Mesendoderm (in vitro differentiated cells): ENCODE measurements around the gene HMOX2.

Experiments
- DNase-seq: peaks from one replicate; pipeline ENCODE4 v3.0.0; 2013
- H2AK5ac ChIP-seq: 2 replicates; pipeline ENCODE4 v1.6.1; 2013; ENCODE audit warnings: low read length, inconsistent platforms
- H2BK120ac ChIP-seq: 2 replicates; pipeline ENCODE4 v1.6.1; 2013; ENCODE audit warnings: low read depth, mild to moderate bottlenecking, low read length, moderate library complexity, mixed read lengths
- H2BK15ac ChIP-seq: replicated peaks from 2 replicates; pipeline ENCODE4 v1.6.1; 2013; ENCODE audit warnings: low read depth, mild to moderate bottlenecking, moderate library complexity
- H2BK5ac ChIP-seq: 2 replicates; pipeline ENCODE4 v1.6.1; 2013; ENCODE audit warnings: low read length, inconsistent platforms
- H3K18ac ChIP-seq: 2 replicates; pipeline ENCODE4 v1.6.1; 2013; ENCODE audit warnings: mild to moderate bottlenecking, low read length, mixed read lengths
- H3K23ac ChIP-seq: one replicate; pipeline ENCODE4 v1.6.1; 2013; ENCODE audit warnings: low read length
- H3K27ac ChIP-seq: 2 replicates; pipeline ENCODE4 v1.5.1; 2013; ENCODE audit warnings: low read depth, mild to moderate bottlenecking, inconsistent platforms, low read length, moderate library complexity
- H3K27me3 ChIP-seq: 2 replicates; pipeline ENCODE4 v1.6.1; 2013; ENCODE audit warnings: low read length, control low read depth, mild to moderate bottlenecking, inconsistent platforms; ENCODE audit not compliant: insufficient read depth, poor library complexity
- H3K36me3 ChIP-seq: 2 replicates; pipeline ENCODE4 v1.6.1; 2013; ENCODE audit warnings: low read length, inconsistent platforms; ENCODE audit not compliant: control insufficient read depth, insufficient read depth
- H3K4ac ChIP-seq: one replicate; pipeline ENCODE4 v1.6.1; 2013; ENCODE audit warnings: low read depth, mild to moderate bottlenecking, low read length, moderate library complexity
- H3K4me1 ChIP-seq: 2 replicates; pipeline ENCODE4 v1.6.1; 2013; ENCODE audit warnings: low read depth, low read length, inconsistent platforms; ENCODE audit not compliant: control insufficient read depth
- H3K4me2 ChIP-seq: 2 replicates; pipeline ENCODE4 v1.6.1; 2013; ENCODE audit warnings: low read length
- H3K4me3 ChIP-seq: 2 replicates; pipeline ENCODE4 v1.5.1; 2013; ENCODE audit warnings: mild to moderate bottlenecking, low read length
- H3K56ac ChIP-seq: one replicate; pipeline ENCODE4 v1.6.1; 2013; ENCODE audit warnings: low read length
- H3K79me1 ChIP-seq: 2 replicates; pipeline ENCODE4 v1.6.1; 2013; ENCODE audit warnings: low read length, inconsistent platforms
- H3K79me2 ChIP-seq: 2 replicates; pipeline ENCODE4 v1.6.1; 2013; ENCODE audit warnings: mild to moderate bottlenecking, low read length; ENCODE audit not compliant: control insufficient read depth, insufficient read depth
- H3K9ac ChIP-seq: 2 replicates; pipeline ENCODE4 v1.6.1; 2013; ENCODE audit warnings: low read length, inconsistent platforms
- H4K5ac ChIP-seq: one replicate; pipeline ENCODE4 v1.6.1; 2013; ENCODE audit warnings: low read length
- H4K8ac ChIP-seq: one replicate; pipeline ENCODE4 v1.6.1; 2013; ENCODE audit warnings: low read depth, mild to moderate bottlenecking, control low read depth, low read length, moderate library complexity
- WGBS: extraction: QIAGEN DNeasy Blood & Tissue Kit; methylation state at CpG from one replicate; pipeline ENCODE4 v1.1.7; 2013; ENCODE audit warnings: low lambda C conversion rate, missing lambda C conversion rate; ENCODE audit not compliant: insufficient coverage; ENCODE audit errors: extremely low coverage; 5-methylcytosine and 5-hydroxymethylcytosine counted together

The HMOX2 gene

DNA sequence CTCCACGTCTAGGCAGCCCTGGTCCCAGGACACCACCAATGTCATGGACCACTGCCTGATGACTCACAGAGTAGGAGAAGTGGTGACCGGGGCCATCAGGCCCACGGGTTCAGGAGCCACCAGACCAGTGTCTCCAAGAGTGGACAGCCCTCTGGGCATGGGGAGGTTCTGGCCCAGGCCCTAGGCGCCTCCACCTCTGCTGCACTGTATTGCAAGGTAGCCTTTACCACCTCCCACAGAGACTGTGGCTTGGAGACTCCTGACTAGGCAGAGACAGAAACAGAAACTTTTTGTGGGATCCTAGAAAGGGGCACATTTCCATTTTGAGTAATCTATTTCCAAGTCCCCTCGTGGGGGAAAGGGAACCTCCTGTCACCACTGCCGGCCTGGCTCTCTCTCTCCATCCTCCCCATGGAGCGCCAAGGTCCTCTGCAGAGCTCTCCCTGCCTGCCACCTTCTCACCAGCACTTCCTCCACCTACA lies 59.5 kb downstream of the HMOX2 start:
- H3K4ac ChIP-seq: no peak overlapping the region
- no peaks in the 10 kb centered on the region for H3K4me1 ChIP-seq
- no peak overlapping the region for H3K18ac ChIP-seq
- H3K9ac ChIP-seq: no peak overlapping the region
- no peak overlapping the region for H3K4me2 ChIP-seq
- H3K79me1 ChIP-seq: peaks cover 19% of the 10 kb centered on the region
- peaks cover 3% of the 10 kb centered on the region for H3K36me3 ChIP-seq
- no peaks in the 10 kb centered on the region for H3K27me3 ChIP-seq
- no peak overlapping the region for H2AK5ac ChIP-seq
- no peak overlapping the region for H2BK15ac ChIP-seq
- no peak overlapping the region for H4K8ac ChIP-seq
- no peak overlapping the region for H3K4me3 ChIP-seq
- WGBS: no CpG with 5 or more reads among the region's 7 CpGs
- H3K27ac ChIP-seq: no peak overlapping the region
- DNase-seq: no peak
- H2BK120ac ChIP-seq: no peak overlapping the region
- no peak overlapping the region for H4K5ac ChIP-seq
- no peak overlapping the region for H3K23ac ChIP-seq
- peaks cover 5% of the 10 kb centered on the region for H3K79me2 ChIP-seq
- no peak overlapping the region for H3K56ac ChIP-seq
- H2BK5ac ChIP-seq: no peak overlapping the region

- Histone ChIP-seq H2BK15ac (no peak overlapping the region), H3K56ac (peak overlapping the region; percentile 15), H3K79me1 (peaks cover 19% of the 10 kb centered on the region), H3K27ac (no peak overlapping the region), H3K9ac (no peak overlapping the region), H4K8ac (no peak overlapping the region), H3K23ac (no peak overlapping the region), H3K36me3 (peaks cover 3% of the 10 kb centered on the region), H2AK5ac (no peak overlapping the region), H3K27me3 (no peaks in the 10 kb centered on the region), H3K4me3 (no peak overlapping the region), H3K18ac (no peak overlapping the region), H2BK120ac (no peak overlapping the region), H3K4ac (no peak overlapping the region), H4K5ac (no peak overlapping the region), H3K79me2 (peaks cover 5% of the 10 kb centered on the region), H2BK5ac (no peak overlapping the region), H3K4me2 (no peak overlapping the region), H3K4me1 (no peaks in the 10 kb centered on the region)
- no CpG with 5 or more reads among the region's 15 CpGs for WGBS
- no peak for DNase-seq
Measured at GRCh38 chr16:4536391-4537106, 60.4 kb downstream of the HMOX2 start.

DNA sequence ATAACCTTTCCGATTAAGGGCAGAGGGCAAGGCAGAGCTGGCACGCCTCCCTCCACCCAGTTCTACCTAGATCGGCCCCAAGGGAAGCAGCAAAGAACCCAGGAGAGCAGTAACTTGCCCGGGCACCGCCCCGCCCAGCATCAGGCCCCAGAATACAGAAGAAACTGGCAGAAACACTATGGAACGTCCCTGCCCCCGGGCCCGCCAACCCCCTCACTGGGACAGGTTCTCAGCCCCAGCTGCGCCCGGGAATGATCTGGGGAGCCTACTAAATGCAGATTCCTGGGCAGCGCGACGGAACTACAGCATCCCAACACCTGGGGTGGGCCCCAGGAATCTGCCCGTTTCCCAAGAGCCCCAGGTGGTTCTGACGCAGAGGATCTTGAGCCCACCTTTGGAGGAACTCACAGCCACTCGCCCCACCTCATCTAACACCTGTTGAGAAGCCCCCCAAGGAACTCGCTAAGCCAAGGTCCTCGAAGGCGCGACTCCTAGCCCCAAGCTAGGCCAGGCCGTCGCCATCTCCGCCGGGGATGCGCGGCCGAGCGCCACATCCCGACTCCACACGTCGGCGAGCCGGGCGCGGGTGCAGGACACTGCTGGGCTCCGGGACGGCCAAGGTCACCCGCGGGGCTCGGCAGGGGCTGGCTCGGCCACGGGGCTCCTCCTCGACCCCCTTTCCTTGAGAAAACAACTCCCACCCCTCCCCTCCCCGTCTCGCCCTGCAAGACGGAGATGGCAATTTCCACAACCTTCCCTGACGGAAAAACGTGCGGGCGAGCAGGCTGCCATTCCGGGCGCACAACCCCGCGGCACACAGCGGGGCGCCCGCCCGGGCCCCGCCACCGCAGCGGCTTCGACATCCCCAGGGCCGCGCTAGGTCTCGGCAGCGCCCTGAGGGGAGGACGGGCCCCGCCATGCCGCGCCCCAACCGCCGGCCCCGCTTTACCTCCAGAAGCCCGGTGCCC lies 61.5 kb downstream of the HMOX2 start:
- no peak overlapping the region for H3K27ac ChIP-seq

GRCh38 chr16:4538350-4539235 lies 62.4 kb downstream of the HMOX2 start, which contains the start of gene CDIP1:
Gene CDIP1 (minus strand): TSS chr16:4538773. CDS start chr16:4514130, 24,643 bp downstream.
- Histone ChIP-seq H3K36me3 (peaks cover 1% of the 10 kb centered on the region), H3K18ac (peak within 1 kb of the TSS; percentile 19), H3K4me1 (no peaks in the 10 kb centered on the region), H3K56ac (peak within 1 kb of the TSS; percentile 94), H4K5ac (no peak within 1 kb of the TSS), H4K8ac (no peak within 1 kb of the TSS), H3K27ac (peak within 1 kb of the TSS; percentile 75), H3K9ac (peak within 1 kb of the TSS; percentile 89), H3K79me2 (peaks cover 5% of the 10 kb centered on the region), H3K27me3 (no peaks in the 10 kb centered on the region), H2BK5ac (peak within 1 kb of the TSS; percentile 82), H2BK120ac (no peak within 1 kb of the TSS), H3K4me2 (peak within 1 kb of the TSS; percentile 65), H3K4me3 (peak within 1 kb of the TSS; percentile 88), H3K4ac (peak within 1 kb of the TSS; percentile 64), H3K23ac (no peak within 1 kb of the TSS), H2AK5ac (no peak within 1 kb of the TSS), H3K79me1 (peaks cover 14% of the 10 kb centered on the region), H2BK15ac (no peak within 1 kb of the TSS)
- no CpG with 5 or more reads among the region's 67 CpGs for WGBS
- peak; percentile 98 for DNase-seq

More for the DNA sequence above, 61.5 kb downstream of the HMOX2 start:
- Histone ChIP-seq H2AK5ac (no peak overlapping the region), H3K27me3 (no peaks in the 10 kb centered on the region), H3K4me1 (no peaks in the 10 kb centered on the region), H3K4me3 (peak overlapping the region; percentile 88), H3K18ac (peak overlapping the region; percentile 19), H3K4me2 (peak overlapping the region; percentile 61), H3K9ac (peak overlapping the region; percentile 89), H2BK15ac (no peak overlapping the region), H3K79me1 (peaks cover 17% of the 10 kb centered on the region), H3K36me3 (peaks cover 3% of the 10 kb centered on the region), H3K4ac (peak overlapping the region; percentile 64), H3K56ac (peak overlapping the region; percentile 90), H3K23ac (no peak overlapping the region), H4K5ac (no peak overlapping the region), H3K79me2 (peaks cover 5% of the 10 kb centered on the region), H4K8ac (no peak overlapping the region), H2BK120ac (no peak overlapping the region), H2BK5ac (no peak overlapping the region)
- DNase-seq: peak; percentile 39
- WGBS: no CpG with 5 or more reads among the region's 75 CpGs

- peaks cover 11% of the 10 kb centered on the region for H3K79me1 ChIP-seq
- no peak overlapping the region for H4K5ac ChIP-seq
- no peaks in the 10 kb centered on the region for H3K4me1 ChIP-seq
- no peak overlapping the region for H3K23ac ChIP-seq
- no peak for DNase-seq
- no peak overlapping the region for H3K4ac ChIP-seq
- no peak overlapping the region for H2BK5ac ChIP-seq
- H3K9ac ChIP-seq: no peak overlapping the region
- no peaks in the 10 kb centered on the region for H3K36me3 ChIP-seq
- no CpG with 5 or more reads among the region's 2 CpGs for WGBS
- no peak overlapping the region for H3K56ac ChIP-seq
- no peak overlapping the region for H3K27ac ChIP-seq
- H4K8ac ChIP-seq: no peak overlapping the region
- H3K18ac ChIP-seq: no peak overlapping the region
- H3K4me3 ChIP-seq: no peak overlapping the region
- H3K4me2 ChIP-seq: no peak overlapping the region
- peaks cover 5% of the 10 kb centered on the region for H3K79me2 ChIP-seq
- H2BK15ac ChIP-seq: no peak overlapping the region
- H2BK120ac ChIP-seq: no peak overlapping the region
- H3K27me3 ChIP-seq: no peaks in the 10 kb centered on the region
- no peak overlapping the region for H2AK5ac ChIP-seq
Measured at GRCh38 chr16:4539716-4540284, 63.6 kb downstream of the HMOX2 start.
